Measurements from ENCODE around the gene PITX1.
A peak's percentile ranks its signal among the peaks of the same experiment; 100 is the strongest.
"Not testable (repeated sequence)": the region's sequence is repeated elsewhere in the genome, so short reads cannot be mapped to it uniquely, and the experiment has no call there.

PITX1 gene

GRCh38 chr5:135033901-135034235 lies at the start of gene PITX1:
TSS of gene PITX1 (minus strand) at chr5:135034228. CDS start at chr5:135033881, 347 bp downstream.
- DNase-seq: no peak

DNA sequence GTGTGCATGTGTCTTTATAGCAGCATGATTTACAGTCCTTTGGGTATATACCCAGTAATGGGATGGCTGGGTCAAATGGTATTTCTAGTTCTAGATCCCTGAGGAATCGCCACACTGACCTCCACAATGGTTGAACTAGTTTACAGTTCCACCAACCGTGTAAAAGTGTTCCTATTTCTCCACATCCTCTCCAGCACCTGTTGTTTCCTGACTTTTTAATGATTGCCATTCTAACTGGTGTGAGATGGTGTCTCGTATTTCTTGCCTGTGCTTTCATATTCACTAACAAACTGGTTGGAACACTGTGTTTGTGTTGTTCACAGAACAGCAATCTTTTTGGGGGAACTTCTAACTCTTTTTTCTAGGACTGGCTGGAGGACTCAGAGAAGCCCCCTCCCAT lies 49.3 kb upstream of the PITX1 start:
- not testable (repeated sequence) for DNase-seq

GRCh38 chr5:135081240-135081639 lies 47.2 kb upstream of the PITX1 start:
- no peak for DNase-seq

DNA sequence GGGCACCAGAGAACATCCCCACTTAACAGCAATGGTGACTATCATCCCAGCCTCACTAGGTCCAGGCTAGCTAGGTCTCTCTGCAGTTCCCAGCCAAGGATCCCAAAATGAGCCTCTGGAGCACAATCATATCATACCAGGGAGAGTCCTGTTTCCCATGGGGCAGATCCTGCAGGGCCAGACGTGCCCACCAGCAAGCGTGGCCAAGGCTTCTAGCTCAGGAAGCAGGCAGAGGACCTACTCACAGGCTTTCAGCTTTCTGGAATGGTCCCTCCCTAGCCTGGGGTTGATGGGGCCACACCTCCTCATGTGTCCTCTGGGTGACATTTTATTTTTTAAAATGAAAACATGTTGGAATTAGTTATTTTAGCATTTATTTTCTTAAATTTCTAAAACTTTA lies 45.7 kb upstream of the PITX1 start:
- DNase-seq: no peak

DNA sequence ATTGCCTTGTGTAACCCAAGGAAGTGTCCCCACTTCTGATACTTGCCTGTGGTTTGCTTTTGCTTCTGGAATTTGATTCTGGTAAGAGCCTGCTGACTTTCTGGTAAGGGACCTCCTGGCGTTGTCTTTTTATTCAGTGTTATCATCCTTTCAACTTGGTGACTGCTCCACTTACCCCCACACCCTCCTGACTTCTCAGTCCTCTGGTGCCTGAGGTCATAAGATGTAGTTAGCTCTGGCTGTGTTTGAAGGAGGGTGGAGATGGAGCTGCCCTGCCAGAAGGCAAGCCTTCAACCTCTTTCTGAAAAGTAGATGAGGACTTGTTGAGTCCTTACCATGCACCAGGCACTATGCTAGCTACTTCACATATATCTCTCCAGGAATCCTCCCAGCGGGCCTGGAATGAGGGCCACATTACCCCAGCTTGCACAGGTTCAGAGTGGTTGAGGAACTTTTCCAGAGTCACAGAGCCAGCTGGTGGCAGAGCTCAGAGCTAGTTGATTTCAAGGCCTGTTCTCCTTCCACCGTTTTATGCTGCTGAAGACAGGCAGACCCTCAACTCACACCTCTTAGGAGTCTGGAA lies 45.2 kb upstream of the PITX1 start:
- DNase-seq: no peak

- DNase-seq: no peak
Measured at GRCh38 chr5:135076801-135077200, 42.8 kb upstream of the PITX1 start.

DNA sequence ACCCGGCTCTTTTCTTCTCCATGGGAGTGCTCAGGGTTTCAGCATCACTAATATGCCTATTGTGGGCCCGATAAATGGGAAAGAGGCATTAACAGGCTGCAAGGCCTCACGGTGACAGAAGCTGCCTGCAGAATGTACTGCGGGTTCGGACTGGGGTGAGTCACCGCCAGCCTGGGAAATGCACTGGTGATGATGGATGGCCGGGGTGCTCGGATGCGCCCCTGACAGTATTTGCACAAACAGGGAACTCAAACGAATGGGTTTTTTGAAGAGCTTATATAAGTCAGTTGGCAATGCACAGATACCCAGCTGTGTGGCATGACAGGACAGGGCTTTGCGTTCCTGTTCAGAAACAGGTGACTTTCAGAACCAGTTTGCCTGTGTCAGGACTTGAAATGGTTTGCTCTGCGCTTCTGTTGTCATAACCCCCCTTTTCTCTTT lies 42.0 kb upstream of the PITX1 start:
- no peak for DNase-seq

DNA sequence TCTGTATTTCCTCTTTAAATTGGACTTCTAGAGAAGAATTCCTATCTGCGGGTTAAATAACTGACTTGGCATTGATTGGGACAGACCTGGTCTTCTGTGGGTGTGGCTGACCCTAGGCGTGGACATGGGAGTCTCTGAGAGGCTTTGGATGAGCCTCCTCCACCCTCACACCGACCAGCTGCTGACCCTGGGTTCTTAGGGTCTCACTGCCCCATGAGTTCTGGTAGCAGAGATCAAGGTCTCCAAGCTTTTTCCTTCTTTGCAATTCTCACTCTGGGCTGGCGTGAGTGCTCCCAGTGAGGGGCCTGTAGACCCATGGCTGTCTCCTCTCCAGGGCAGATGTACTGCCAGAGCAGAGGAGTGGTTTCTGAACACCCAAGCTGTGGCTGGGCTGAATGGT lies 41.6 kb upstream of the PITX1 start:
- no peak for DNase-seq

DNA sequence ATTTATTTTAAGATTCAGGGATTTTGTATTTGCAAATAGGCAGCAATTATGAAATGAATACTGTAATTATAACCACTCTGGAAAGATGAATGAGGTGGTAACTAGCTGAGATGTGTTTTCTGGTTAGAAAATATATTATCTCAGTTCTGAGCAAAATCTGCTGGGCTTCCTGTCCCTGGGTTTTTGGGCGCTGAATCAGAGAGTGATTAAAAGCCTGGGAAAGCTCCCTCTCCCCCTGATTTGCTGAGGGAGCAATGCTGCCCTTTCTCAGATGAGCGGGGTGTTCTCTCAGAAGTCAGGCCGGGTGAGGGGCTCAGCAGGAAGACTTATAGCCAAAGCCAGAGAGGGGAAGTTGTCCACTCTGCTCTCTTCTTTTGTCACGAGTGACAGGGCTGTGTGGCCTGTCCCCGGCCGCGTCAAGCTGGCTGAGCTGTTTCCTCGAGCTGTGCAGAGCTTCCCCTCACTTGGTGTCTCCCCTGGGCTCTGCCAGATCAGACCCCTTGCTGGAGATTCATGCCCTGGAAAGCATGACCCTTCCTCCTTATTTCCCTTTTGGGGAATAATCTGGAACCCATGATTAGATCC lies 39.8 kb upstream of the PITX1 start:
- DNase-seq: no peak

- peak; percentile 34 for DNase-seq
Measured at GRCh38 chr5:135072387-135073281, 38.6 kb upstream of the PITX1 start.

DNA sequence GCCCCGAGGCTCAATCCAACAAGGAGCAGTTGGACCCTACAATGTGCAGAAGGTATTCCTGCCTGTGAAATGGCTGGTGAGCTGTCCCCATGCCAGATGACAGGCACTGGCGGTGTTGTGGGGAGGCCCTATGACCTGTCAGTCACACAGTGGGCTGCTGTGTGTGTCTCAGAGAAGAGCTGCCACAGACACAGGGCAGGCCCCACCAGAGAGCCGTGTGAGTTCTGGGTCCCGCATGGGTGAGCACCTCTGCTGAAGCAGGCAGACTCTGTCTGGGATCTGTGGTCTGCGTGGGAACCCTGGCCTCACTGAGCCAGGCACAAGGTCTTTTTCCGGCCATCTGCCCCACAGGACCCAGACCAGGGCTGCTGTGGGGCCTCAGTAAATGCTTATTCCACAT lies 37.3 kb upstream of the PITX1 start:
- no peak for DNase-seq

DNA sequence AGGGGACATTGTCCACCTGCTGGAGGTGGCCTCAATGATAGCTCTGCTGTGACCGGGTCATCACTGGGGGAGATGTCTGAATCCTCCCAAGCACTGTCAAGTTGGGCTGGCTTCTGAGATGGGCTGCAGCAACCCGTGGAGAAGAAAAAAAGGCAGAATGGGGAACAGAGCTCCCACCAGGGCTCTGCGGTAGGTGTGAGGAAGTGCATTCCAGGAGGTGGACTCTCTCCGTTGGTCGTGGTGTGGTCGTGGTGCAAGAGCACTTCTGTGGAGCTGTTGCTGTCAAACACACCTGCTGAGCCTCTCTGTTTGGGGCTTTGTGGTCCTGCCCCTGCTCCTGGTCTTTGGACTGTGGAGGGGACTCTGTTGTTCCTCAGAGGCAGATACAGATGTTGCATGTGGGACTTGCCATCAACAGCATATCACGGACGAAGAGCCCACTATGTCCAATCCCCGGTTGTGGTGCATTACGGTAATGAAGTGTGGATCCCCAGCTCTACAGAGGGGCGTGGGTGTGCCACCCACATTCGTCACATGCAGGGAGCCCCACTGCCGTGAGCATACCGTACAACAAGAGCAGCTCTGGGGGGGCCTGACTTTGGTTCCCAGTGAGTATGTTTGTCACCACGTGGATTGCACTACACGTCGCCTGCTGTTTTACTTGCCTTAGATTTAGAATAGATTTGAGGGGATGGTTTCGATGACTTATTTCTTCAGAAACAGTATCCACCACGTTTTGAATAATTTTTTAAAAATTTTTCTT lies 36.0 kb upstream of the PITX1 start:
- DNase-seq: no peak

DNA sequence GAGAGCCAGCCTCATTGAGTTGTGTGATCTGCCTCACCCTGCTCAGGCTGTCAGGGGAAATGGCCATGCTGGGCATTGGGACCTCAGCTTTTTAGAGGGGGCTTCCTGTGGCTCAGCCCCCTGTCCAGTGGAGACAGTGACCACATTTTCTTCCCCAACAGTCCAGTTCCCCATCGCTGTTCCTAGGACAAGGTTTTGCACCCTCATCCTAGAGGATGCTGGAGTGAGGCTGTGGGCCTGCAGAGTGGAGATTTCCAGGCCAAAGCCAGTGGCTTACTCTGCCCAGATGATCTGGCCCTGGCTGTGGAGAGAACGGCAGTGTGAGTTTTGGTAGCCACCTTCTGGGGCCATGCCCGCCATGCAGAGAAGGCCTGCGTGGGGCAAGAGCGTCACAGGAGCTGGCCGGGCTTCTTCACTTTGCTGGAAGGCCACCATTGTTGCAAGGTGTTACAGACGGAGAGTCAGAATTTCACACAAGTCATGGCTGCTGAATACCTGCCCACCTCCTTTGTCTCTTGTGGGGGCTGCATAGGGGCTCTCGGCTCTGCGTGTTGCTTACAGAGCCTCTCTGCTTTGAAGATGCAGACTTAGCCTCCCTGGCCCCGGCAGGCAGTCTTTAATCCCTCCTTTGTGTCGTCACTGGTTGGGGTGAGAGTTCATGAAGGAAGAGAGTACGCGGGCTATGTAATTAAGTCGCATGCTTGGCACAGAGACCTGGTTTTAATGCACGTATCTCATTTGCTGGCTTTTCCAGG lies 35.2 kb upstream of the PITX1 start:
- no peak for DNase-seq

DNA sequence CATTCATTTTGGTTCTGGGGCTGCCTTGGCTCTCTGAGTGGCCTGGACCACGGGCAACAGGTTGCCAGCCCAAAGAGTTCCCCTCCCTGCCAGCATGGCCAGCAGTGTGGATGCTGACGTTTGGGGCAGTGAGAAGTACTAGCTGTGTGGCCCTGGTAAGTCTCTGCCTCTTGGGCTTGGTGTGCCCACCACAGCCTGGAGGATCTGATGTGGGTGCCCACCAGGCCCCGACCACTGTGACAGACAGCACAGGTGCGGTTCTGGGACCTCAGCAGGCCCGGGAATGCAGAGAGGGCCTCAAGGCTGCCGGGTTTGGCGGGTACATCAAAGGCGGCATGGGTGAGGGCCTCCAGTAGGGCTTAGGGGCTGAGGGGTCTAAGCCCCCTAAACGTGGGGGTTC lies 33.6 kb upstream of the PITX1 start:
- DNase-seq: no peak

GRCh38 chr5:135066781-135067180 lies 32.8 kb upstream of the PITX1 start:
- DNase-seq: no peak

DNA sequence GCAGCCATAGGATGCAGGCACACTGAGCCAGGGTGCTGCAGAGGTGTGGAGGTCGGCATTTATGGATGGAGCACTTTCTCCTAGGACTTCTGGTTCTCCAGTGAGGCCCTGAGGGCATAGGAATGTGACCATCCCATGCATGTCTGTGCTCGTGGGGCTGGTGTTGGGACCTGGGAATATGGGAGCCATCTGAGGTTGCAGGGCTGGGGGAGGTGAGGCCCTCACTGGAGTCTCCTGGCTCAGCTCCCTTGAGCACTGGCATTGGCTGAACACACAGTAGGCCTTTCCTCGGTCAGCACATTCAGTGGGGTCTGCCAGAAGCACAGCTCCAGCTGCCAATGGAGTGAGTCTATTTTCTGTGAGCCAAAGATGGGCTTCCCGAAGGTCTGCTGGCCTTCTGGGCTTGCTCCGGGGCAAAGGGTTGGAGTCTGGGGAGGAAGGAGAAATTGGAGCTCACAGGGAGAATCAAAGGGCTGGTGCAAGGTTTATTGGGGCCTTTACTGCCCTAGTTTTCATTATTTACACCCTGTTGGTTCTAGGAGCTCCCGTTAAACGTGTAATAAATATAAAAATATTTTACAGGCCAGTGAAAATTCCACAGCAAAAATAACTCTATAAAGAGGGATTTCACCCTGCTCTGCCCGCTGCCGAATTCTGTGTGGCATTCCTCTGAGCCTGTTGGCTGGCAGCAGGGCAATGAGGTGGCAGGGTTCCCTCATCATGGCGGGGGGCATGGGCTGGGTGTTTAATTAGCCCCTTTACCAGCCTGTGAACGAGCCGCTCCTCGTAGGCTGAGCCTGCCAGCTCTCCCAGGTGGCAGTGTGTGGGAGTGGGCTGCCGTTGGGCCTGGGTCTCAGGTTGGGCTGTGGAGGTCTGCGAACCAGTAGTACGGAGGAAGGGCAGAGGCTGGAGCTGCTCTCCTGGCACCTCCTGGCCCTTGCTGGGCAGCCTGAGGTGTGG lies 31.6 kb upstream of the PITX1 start:
- no peak for DNase-seq

- DNase-seq: no peak
Measured at GRCh38 chr5:135064235-135064570, 30.2 kb upstream of the PITX1 start.

DNA sequence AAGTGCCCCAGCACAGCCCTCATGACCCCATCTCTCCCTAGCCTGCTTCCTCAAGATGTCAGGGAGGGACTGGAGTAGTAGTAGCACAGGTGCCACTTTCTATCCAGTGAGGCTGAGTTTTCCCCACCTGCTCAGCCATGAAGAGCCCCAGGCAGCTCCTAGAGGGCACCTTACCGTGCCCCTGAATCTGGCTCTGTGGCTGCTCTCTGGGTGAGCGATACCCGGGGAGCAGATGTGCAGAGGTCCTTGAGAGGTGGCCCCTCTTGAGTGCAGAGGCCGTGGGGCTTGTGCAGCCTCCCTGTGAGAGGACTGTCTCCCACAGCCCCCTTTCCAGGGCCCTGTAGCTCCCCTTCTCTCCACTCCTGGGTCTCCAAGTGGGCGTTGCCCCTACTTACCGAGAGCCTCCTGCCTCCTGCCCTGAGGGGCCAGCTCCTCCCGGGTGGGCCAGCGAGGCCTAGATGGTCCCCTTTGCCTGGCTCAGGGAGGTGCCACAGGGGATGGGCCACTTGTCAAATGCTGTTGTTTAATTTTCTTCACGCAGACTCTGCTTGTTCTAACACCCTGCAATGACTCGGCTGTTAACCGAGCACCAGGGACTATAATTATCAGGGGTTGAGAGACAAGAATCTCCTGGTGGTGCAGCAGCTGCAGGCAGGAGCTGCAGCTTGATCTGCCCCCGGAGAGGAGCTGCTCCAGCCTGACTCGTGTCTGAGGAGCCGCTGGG lies 29.6 kb upstream of the PITX1 start:
- DNase-seq: no peak

DNA sequence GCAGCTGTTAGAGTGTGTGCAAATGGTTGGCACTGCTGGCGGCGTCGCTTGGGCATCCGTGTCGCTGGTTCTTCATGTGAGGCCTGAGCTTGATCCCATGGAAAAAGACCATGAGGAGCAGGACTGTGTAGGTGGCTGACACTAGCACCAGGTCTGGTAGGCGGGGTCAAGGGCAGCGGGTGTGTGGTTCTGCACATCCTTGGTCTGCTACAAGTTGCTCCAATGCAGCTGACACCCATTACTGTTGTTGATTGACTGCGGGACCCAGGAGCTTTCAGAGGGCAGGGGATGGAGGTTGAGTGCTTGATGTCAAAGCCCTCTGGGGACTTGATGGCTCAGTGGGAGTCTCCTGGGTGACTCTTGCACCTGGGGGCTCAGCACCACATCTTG lies 29.0 kb upstream of the PITX1 start:
- DNase-seq: no peak

DNA sequence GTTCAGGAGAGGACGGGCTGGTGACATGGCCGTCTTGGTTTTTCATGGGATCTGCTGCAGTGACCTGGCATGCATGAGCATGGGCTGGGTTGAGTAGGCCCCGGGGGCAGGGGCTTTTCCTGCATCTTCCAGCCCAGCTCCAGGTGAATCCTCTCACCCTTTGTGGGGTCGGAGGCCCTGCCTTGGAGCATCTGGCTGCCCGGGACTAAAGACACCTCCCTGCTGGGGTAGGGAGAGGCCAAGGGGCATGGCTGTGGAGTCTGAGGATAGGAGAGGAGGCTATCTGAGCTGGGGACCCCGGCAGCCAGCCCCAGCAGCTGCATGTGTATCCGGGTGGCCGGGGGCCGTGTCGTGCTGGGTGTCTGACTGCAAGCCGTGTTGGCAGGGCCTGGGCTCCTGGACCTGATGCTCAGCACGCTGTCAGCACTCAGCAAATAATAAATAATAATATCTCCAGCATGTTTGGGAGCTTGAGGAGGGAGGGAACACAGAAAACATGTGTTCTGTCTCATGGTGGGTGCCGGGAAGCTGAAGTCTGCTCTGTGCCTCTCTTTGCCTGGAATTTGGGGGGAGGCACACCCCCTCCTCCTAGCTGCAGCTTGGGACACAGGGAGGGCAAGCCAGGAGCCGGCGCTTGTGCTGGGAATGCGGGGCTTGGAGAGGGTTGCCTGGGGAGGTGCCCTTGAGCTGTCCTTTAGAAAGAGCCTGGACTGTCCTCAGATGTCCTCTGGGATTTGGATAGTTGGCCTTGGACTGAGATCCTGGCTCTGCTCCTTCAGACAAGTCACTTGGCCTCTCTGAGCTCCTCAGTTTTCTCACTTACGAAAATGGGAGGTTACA lies 28.4 kb upstream of the PITX1 start:
- DNase-seq: no peak
